MCF 10A (cell line): Measurements from ENCODE around the gene PDE8B. TPM values are rescaled to one million over a fixed set of nuclear protein-coding genes. Genes with fewer than 3 reads are reported as not detected.

Experiments used
- BruUV-seq: library from RNA; stranded (reverse); fragments of 400-500 nt; replicated peaks from 2 replicates; lab custom pipeline; 2021; lab: Mats Ljungman, UMichigan
- CTCF ChIA-PET: fragments of 300-600 bp; sonication (Branson Sonifier 250); formaldehyde crosslinking; extraction: SDS; loops from one replicate; lab custom pipeline; 2021; ENCODE audit warnings: antibody characterized with exemption, inconsistent platforms; lab: Yijun Ruan, JAX
- POLR2A ChIA-PET: fragments of 300-600, 350-650 bp; sonication (Branson Sonifier 250); formaldehyde crosslinking; extraction: SDS; loops from one replicate; lab custom pipeline; 2020; ENCODE audit warnings: antibody characterized with exemption, inconsistent platforms; lab: Yijun Ruan, JAX
- DNase-seq: peaks from one replicate; pipeline ENCODE4 v3.0.0-alpha.2; 2018; ENCODE audit not compliant: unreplicated experiment
- H3K27ac Mint-ChIP-seq: one replicate; pipeline ENCODE4 v1.8.0; 2022; ENCODE audit warnings: mild to moderate bottlenecking, low read depth, mixed read lengths; ENCODE audit not compliant: unreplicated experiment
- H3K27me3 Mint-ChIP-seq: one replicate; pipeline ENCODE4 v1.8.0; 2022; ENCODE audit warnings: mixed read lengths; ENCODE audit not compliant: insufficient read depth, unreplicated experiment
- H3K36me3 Mint-ChIP-seq: one replicate; pipeline ENCODE4 v1.8.0; 2022; ENCODE audit warnings: mild to moderate bottlenecking, moderate library complexity, mixed read lengths; ENCODE audit not compliant: insufficient read depth, unreplicated experiment
- H3K4me1 Mint-ChIP-seq: one replicate; pipeline ENCODE4 v1.8.0; 2022; ENCODE audit warnings: mixed read lengths; ENCODE audit not compliant: insufficient read depth, unreplicated experiment
- H3K4me3 Mint-ChIP-seq: one replicate; pipeline ENCODE4 v1.8.0; 2022; ENCODE audit warnings: mild to moderate bottlenecking, moderate library complexity, mixed read lengths; ENCODE audit not compliant: unreplicated experiment
- H3K9me3 Mint-ChIP-seq: one replicate; pipeline ENCODE4 v1.8.0; 2022; ENCODE audit warnings: mixed read lengths; ENCODE audit not compliant: unreplicated experiment
- CTCF ChIP-seq: fragments of 200-600 bp; IDR thresholded peaks from one replicate; pipeline ENCODE4 v1.8.0; 2022; ENCODE audit warnings: antibody characterized with exemption, mild to moderate bottlenecking; ENCODE audit not compliant: unreplicated experiment
- intact Hi-C: fragments of 100-400 bp; cut with micrococcal nuclease; formaldehyde crosslinking; loops from 2 replicates; pipeline ENCODE4 v1.14.1; 2022
- total RNA-seq: library from RNA; stranded (reverse); gene quantifications from 2 replicates; pipeline ENCODE4 v1.2.3, GENCODE V29; 2022

PDE8B gene
- total RNA-seq, 1 experiment from 2014 or later = not detected

- POLR2A ChIA-PET = no interaction called here
- no peak overlapping the region for H3K27ac Mint-ChIP-seq
Observed at GRCh38 chr5:77210964-77211690, 647 bp downstream of the PDE8B start.

GRCh38 chr5:77211691-77212047 is 1.2 kb downstream of the PDE8B start:
- H3K4me3 Mint-ChIP-seq = no peak overlapping the region
- intact Hi-C loops = no loop called here
- CTCF ChIA-PET = interaction anchor here (0.6 kb wide), 1 partner anchor 10 kb away, joined by 4 read pairs; no protein-coding TSS in a partner anchor
- POLR2A ChIA-PET = no interaction called here
- TF ChIP-seq CTCF = no peak
- peaks cover 34% of the 10 kb centered on the region for H3K27me3 Mint-ChIP-seq
- no TSS peak for BruUV-seq
- no peak for DNase-seq
- H3K27ac Mint-ChIP-seq = no peak overlapping the region
- H3K36me3 Mint-ChIP-seq = no peaks in the 10 kb centered on the region
- H3K4me1 Mint-ChIP-seq = no peaks in the 10 kb centered on the region
- no peaks in the 10 kb centered on the region for H3K9me3 Mint-ChIP-seq

More at GRCh38 chr5:77210964-77211690, 647 bp downstream of the PDE8B start:
- CTCF ChIA-PET = interaction anchor here (0.6 kb wide), 1 partner anchor 11 kb away, joined by 4 read pairs; no protein-coding TSS in a partner anchor
- no peak for DNase-seq
- H3K36me3 Mint-ChIP-seq = no peaks in the 10 kb centered on the region
- no peak overlapping the region for H3K4me3 Mint-ChIP-seq
- no peak for TF ChIP-seq CTCF
- no peaks in the 10 kb centered on the region for H3K4me1 Mint-ChIP-seq
- BruUV-seq = no TSS peak
- intact Hi-C loops = no loop called here
- H3K9me3 Mint-ChIP-seq = no peaks in the 10 kb centered on the region
- peaks cover 34% of the 10 kb centered on the region for H3K27me3 Mint-ChIP-seq

GRCh38 chr5:77213601-77214000 is 3.1 kb downstream of the PDE8B start:
- peaks cover 34% of the 10 kb centered on the region for H3K27me3 Mint-ChIP-seq
- no peaks in the 10 kb centered on the region for H3K4me1 Mint-ChIP-seq
- POLR2A ChIA-PET = no interaction called here
- no peak overlapping the region for H3K27ac Mint-ChIP-seq
- no TSS peak for BruUV-seq
- DNase-seq = no peak
- H3K9me3 Mint-ChIP-seq = no peaks in the 10 kb centered on the region
- no peak overlapping the region for H3K4me3 Mint-ChIP-seq
- intact Hi-C loops = no loop called here
- CTCF ChIA-PET = interaction anchor here (0.7 to 1.0 kb wide), 2 partner anchors 27 to 69 kb away, joined by 3 to 5 read pairs; no protein-coding TSS in a partner anchor
- no peak for TF ChIP-seq CTCF
- H3K36me3 Mint-ChIP-seq = no peaks in the 10 kb centered on the region

DNA sequence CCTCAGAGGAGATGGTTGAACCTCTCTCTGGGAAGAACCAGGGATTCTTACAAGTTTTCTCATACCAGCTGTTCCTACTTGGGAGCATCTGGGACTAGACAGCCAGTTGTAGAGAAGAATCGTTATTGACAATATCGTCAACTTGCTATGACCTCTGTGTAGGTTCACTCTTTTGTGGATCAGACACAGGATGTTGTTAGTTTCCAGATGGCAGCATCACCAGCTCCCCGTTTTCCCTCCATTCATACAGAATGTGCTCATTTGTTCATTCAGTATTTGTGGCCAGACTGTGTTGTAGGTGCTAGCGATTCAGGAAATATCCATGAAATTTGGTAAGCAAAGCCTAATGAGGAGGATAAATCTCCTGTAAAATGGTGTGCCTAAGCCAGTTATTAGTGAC is 3.7 kb downstream of the PDE8B start:
- intact Hi-C loops = no loop called here
- Mint-ChIP-seq H3K9me3 (no peaks in the 10 kb centered on the region), H3K4me1 (no peaks in the 10 kb centered on the region), H3K27ac (no peak overlapping the region), H3K36me3 (no peaks in the 10 kb centered on the region), H3K27me3 (peaks cover 33% of the 10 kb centered on the region), H3K4me3 (no peak overlapping the region)
- CTCF ChIA-PET = interaction anchor here (0.7 kb wide), 1 partner anchor 70 kb away, joined by 3 read pairs; no protein-coding TSS in a partner anchor
- POLR2A ChIA-PET = no interaction called here
- no peak for DNase-seq
- no TSS peak for BruUV-seq
- TF ChIP-seq CTCF = no peak
